H1 (cell line): Measurements from ENCODE around the gene PRKAA2. TPM values are rescaled to one million over a fixed set of nuclear protein-coding genes. Genes with fewer than 3 reads are reported as not detected.

Experiments used
- CTCF ChIA-PET: fragments of 300-600 bp; sonication (Branson Sonifier 250); formaldehyde crosslinking; loops from one replicate; lab custom pipeline; 2021; ENCODE audit not compliant: partially characterized antibody; lab: Charles Lee
- POLR2A ChIA-PET: fragments of 300-600 bp; sonication (Branson Sonifier 250); formaldehyde crosslinking; loops from one replicate; lab custom pipeline; 2021; ENCODE audit warnings: inconsistent platforms; ENCODE audit not compliant: partially characterized antibody; lab: Charles Lee
- DNase-seq, 2 experiments: peaks; one replicate each; pipeline versions ENCODE4 v3.0.0 to v3.0.0-alpha.2; 2010 to 2022; ENCODE audit warnings: low spot score in 2 of 2, low read depth in 1 of 2, mixed read lengths in 1 of 2
- FAIRE-seq: peaks from 2 replicates; lab custom pipeline; 2011; peaks lifted over from hg19 to GRCh38; lab: Jason Lieb, UNC
- H2AFZ ChIP-seq: 2 replicates; pipeline ENCODE4 v1.8.1; 2012; ENCODE audit warnings: low read length, inconsistent platforms
- H2AK5ac ChIP-seq: 2 replicates; pipeline ENCODE4 v1.6.1; 2013; ENCODE audit warnings: low read depth, low read length
- H2BK120ac ChIP-seq: replicated peaks from 2 replicates; pipeline ENCODE3; 2013; ENCODE audit warnings: low read depth, low read length, inconsistent platforms
- H2BK12ac ChIP-seq: 2 replicates; pipeline ENCODE4 v1.6.1; 2013; ENCODE audit warnings: low read depth, low read length
- H2BK15ac ChIP-seq: 2 replicates; pipeline ENCODE4 v1.6.1; 2013; ENCODE audit warnings: low read length
- H2BK20ac ChIP-seq: 2 replicates; pipeline ENCODE4 v1.6.1; 2013; ENCODE audit warnings: low read length
- H2BK5ac ChIP-seq: 2 replicates; pipeline ENCODE4 v1.6.1; 2013; ENCODE audit warnings: low read depth, low read length
- H3K14ac ChIP-seq: 2 replicates; pipeline ENCODE4 v1.6.1; 2013; ENCODE audit warnings: inconsistent platforms; ENCODE audit not compliant: insufficient read length
- H3K18ac ChIP-seq: 2 replicates; pipeline ENCODE4 v1.6.1; 2013; ENCODE audit warnings: low read length; ENCODE audit errors: extremely low read depth
- H3K23ac ChIP-seq: 2 replicates; pipeline ENCODE4 v1.6.1; 2013; ENCODE audit warnings: inconsistent platforms; ENCODE audit not compliant: insufficient read length
- H3K23me2 ChIP-seq: 2 replicates; pipeline ENCODE4 v1.6.1; 2013; ENCODE audit warnings: low read depth, low read length
- H3K27ac ChIP-seq: 2 replicates; pipeline ENCODE4 v1.6.1; 2011; ENCODE audit warnings: low read depth, low read length, inconsistent platforms
- H3K27me3 ChIP-seq, 4 experiments: replicated peaks in 1 of 4; 1 replicate in 1 of 4; 2 replicates in 3 of 4; pipeline versions ENCODE4 v1.6.1 to v1.8.1; 2011 to 2013; ENCODE audit warnings: low read length in 3 of 4, mild to moderate bottlenecking in 3 of 4, inconsistent platforms in 2 of 4, mixed read lengths in 2 of 4, moderate library complexity in 1 of 4; ENCODE audit not compliant: control insufficient read depth in 3 of 4, insufficient read depth in 3 of 4; ENCODE audit errors: extremely low read depth in 1 of 4
- H3K36me3 ChIP-seq, 4 experiments: 2 replicates each; pipeline versions ENCODE4 v1.6.1 to v1.8.1; 2011 to 2013; ENCODE audit warnings: mild to moderate bottlenecking in 4 of 4, low read length in 3 of 4, moderate library complexity in 2 of 4, control low read depth in 1 of 4, inconsistent platforms in 1 of 4; ENCODE audit not compliant: insufficient read depth in 4 of 4, control insufficient read depth in 2 of 4
- H3K4ac ChIP-seq: replicated peaks from 2 replicates; pipeline ENCODE3; 2013; ENCODE audit warnings: low read length, low read depth, mixed read lengths, inconsistent platforms; ENCODE audit not compliant: insufficient read length
- H3K4me1 ChIP-seq, 4 experiments: replicated peaks in 1 of 4; 1 replicate in 1 of 4; 2 replicates in 3 of 4; pipeline versions ENCODE4 v1.6.1 to v1.8.1; 2011 to 2013; ENCODE audit warnings: low read length in 3 of 4, inconsistent platforms in 2 of 4, mixed read lengths in 1 of 4; ENCODE audit not compliant: insufficient read depth in 4 of 4, control insufficient read depth in 3 of 4
- H3K4me2 ChIP-seq, 2 experiments: 2 replicates each; pipeline versions ENCODE4 v1.6.1 to v1.8.1; 2011 to 2013; ENCODE audit warnings: low read depth in 2 of 2, low read length in 2 of 2, control low read depth in 1 of 2, inconsistent platforms in 1 of 2, mild to moderate bottlenecking in 1 of 2; ENCODE audit not compliant: insufficient read depth in 1 of 2
- H3K4me3 ChIP-seq, 4 experiments: fragments of 200-600, 300-600 bp in 1 of 4; sonication (generic), shearing (Covaris generic), sonication (Bioruptor Twin) in 1 of 4; 2 replicates each; pipeline versions ENCODE4 v1.5.1 to v1.8.1; 2011 to 2016; ENCODE audit warnings: low read length in 4 of 4, low read depth in 3 of 4, control low read depth in 2 of 4, inconsistent platforms in 2 of 4, mild to moderate bottlenecking in 2 of 4, mixed read lengths in 1 of 4, moderate library complexity in 1 of 4; ENCODE audit not compliant: insufficient read depth in 2 of 4; ENCODE audit errors: extremely low read depth in 1 of 4
- H3K56ac ChIP-seq: replicated peaks from 2 replicates; pipeline ENCODE3; 2013; ENCODE audit warnings: low read depth, mild to moderate bottlenecking, mixed read lengths, low read length, inconsistent platforms; ENCODE audit not compliant: insufficient read length
- H3K79me1 ChIP-seq: 2 replicates; pipeline ENCODE4 v1.6.1; 2013; ENCODE audit warnings: low read depth, low read length, control low read depth
- H3K79me2 ChIP-seq, 2 experiments: 2 replicates each; pipeline versions ENCODE4 v1.6.1 to v1.8.1; 2012 to 2013; ENCODE audit warnings: low read length in 2 of 2, mild to moderate bottlenecking in 2 of 2, inconsistent platforms in 1 of 2; ENCODE audit not compliant: insufficient read depth in 2 of 2, control insufficient read depth in 1 of 2
- H3K9ac ChIP-seq, 4 experiments: replicated peaks in 1 of 4; 1 replicate in 1 of 4; 2 replicates in 3 of 4; pipeline versions ENCODE4 v1.6.1 to v1.8.1; 2011 to 2013; ENCODE audit warnings: low read depth in 3 of 4, low read length in 3 of 4, control low read depth in 2 of 4, mild to moderate bottlenecking in 2 of 4, moderate library complexity in 2 of 4, inconsistent platforms in 1 of 4; ENCODE audit errors: extremely low read depth in 1 of 4
- H3K9me3 ChIP-seq, 2 experiments: 2 replicates each; pipeline versions ENCODE4 v1.6.1 to v1.8.1; 2012 to 2013; ENCODE audit warnings: mild to moderate bottlenecking in 2 of 2, moderate library complexity in 2 of 2, control low read depth in 1 of 2, inconsistent platforms in 1 of 2, low read depth in 1 of 2, low read length in 1 of 2, mixed read lengths in 1 of 2; ENCODE audit not compliant: insufficient read depth in 2 of 2
- H4K20me1 ChIP-seq, 2 experiments: replicated peaks in 1 of 2; 2 replicates each; pipeline versions ENCODE3 to v1.8.1; 2011 to 2013; ENCODE audit warnings: inconsistent platforms in 2 of 2, low read length in 2 of 2, mild to moderate bottlenecking in 1 of 2; ENCODE audit not compliant: insufficient read depth in 2 of 2, control insufficient read depth in 1 of 2
- H4K5ac ChIP-seq: 2 replicates; pipeline ENCODE4 v1.6.1; 2013; ENCODE audit warnings: low read length, low read depth, mixed read lengths, inconsistent platforms; ENCODE audit not compliant: insufficient read length
- H4K8ac ChIP-seq: 2 replicates; pipeline ENCODE4 v1.8.0; 2013; ENCODE audit warnings: mild to moderate bottlenecking, moderate library complexity, low read length, inconsistent platforms; ENCODE audit not compliant: insufficient read depth; ENCODE audit errors: extremely low read depth
- H4K91ac ChIP-seq: replicated peaks from 2 replicates; pipeline ENCODE3; 2013; ENCODE audit warnings: low read length, mixed read lengths, inconsistent platforms; ENCODE audit not compliant: insufficient read length
- CEBPB ChIP-seq: IDR thresholded peaks from 2 replicates; pipeline ENCODE4 v1.6.1; 2012; ENCODE audit warnings: low read depth, low read length
- EGR1 ChIP-seq: IDR thresholded peaks from 2 replicates; pipeline ENCODE4 v1.6.1; 2011; ENCODE audit warnings: low read depth, low read length, borderline replicate concordance
- FOSL1 ChIP-seq: IDR thresholded peaks from 2 replicates; pipeline ENCODE4 v1.6.1; 2011; ENCODE audit warnings: mild to moderate bottlenecking, low read depth, low read length, moderate library complexity; ENCODE audit not compliant: insufficient read depth
- JUN ChIP-seq: IDR thresholded peaks from 2 replicates; pipeline ENCODE4 v1.6.1; 2011; ENCODE audit warnings: low read depth, mild to moderate bottlenecking, improper control_type of control experiment, low read length
- JUND ChIP-seq: IDR thresholded peaks from 2 replicates; pipeline ENCODE4 v1.6.1; 2011; ENCODE audit warnings: mild to moderate bottlenecking, improper control_type of control experiment, low read length
- KDM5A ChIP-seq: fragments of 200-600 bp; IDR thresholded peaks from 2 replicates; pipeline ENCODE4 v1.7.1; 2012; ENCODE audit warnings: mild to moderate bottlenecking, low read length, inconsistent platforms, mixed read lengths
- NRF1 ChIP-seq: IDR thresholded peaks from 2 replicates; pipeline ENCODE4 v1.6.1; 2011; ENCODE audit warnings: mild to moderate bottlenecking, low read depth, low read length, improper control_type of control experiment
- RNF2 ChIP-seq: fragments of 200-900, 300-1000 bp; sonication (generic); IDR thresholded peaks from 2 replicates; pipeline ENCODE4 v1.7.1; 2016; ENCODE audit warnings: borderline replicate concordance, low read depth, mild to moderate bottlenecking, antibody characterized with exemption, low read length; ENCODE audit not compliant: poor library complexity, severe bottlenecking; ENCODE audit errors: missing control alignments
- SP1 ChIP-seq: IDR thresholded peaks from 2 replicates; pipeline ENCODE4 v1.6.1; 2011; ENCODE audit warnings: low read depth, low read length
- TAF7 ChIP-seq: optimal IDR thresholded peaks from 2 replicates; pipeline ENCODE3; 2011; ENCODE audit warnings: low read depth, mild to moderate bottlenecking, inconsistent platforms, low read length, moderate library complexity, borderline replicate concordance
- WGBS, 2 experiments: shearing (Covaris generic) in 1 of 2; methylation state at CpG; one replicate each; pipeline versions ENCODE4 v1.1.6 to v1.1.7; 2013 to 2015; ENCODE audit warnings: low lambda C conversion rate in 2 of 2, mixed read lengths in 2 of 2, inconsistent platforms in 1 of 2, low coverage in 1 of 2, missing lambda C conversion rate in 1 of 2; ENCODE audit not compliant: insufficient replicate concordance in 2 of 2, insufficient coverage in 1 of 2, insufficient read length in 1 of 2; ENCODE audit errors: extremely low coverage in 1 of 2, missing lambda C conversion rate in 1 of 2; 5-methylcytosine and 5-hydroxymethylcytosine counted together
- polyA plus RNA-seq, 7 experiments: library from polyadenylated mRNA; depleted of rRNA in 3 of 7; stranded (reverse) in 5 of 7; unstranded in 2 of 7; fragments of >200 nt in 5 of 7; fragments of 200-250 nt in 2 of 7; gene quantifications; 1 replicate in 5 of 7; 2 replicates in 1 of 7; 4 replicates in 1 of 7; pipeline versions ENCODE4 v1.2.1 to v1.2.3, GENCODE V29; 2011 to 2013; ENCODE audit warnings: missing spikeins in 2 of 7, mixed read lengths in 2 of 7
- total RNA-seq: library from RNA; stranded (reverse); fragmentation: NEBNext Ultra II Directional; extraction: Animal tissue kit (Norgen Biotek cat#: 25700); gene quantifications from 2 replicates; pipeline ENCODE4 v1.2.1, GENCODE V29; 2021
- TF ChIP-seq, protein P1 (sequence below): IDR thresholded peaks from 2 replicates; pipeline ENCODE4 v1.6.1; 2011; ENCODE audit warnings: low read depth, mild to moderate bottlenecking, low read length; ENCODE audit not compliant: insufficient read depth
- TF ChIP-seq, protein P2 (sequence below): IDR thresholded peaks from 2 replicates; pipeline ENCODE4 v1.6.1; 2012; ENCODE audit warnings: inconsistent platforms
- TF ChIP-seq, protein P3 (sequence below): IDR thresholded peaks from 2 replicates; pipeline ENCODE4 v1.6.1; 2011; ENCODE audit warnings: low read length, improper control_type of control experiment

Gene PRKAA2
- total and polyA plus RNA-seq, 2 of the 8 experiments (the other 6 are each of a cell fraction or from before 2014, with no cell fraction given): 2.6 to 6.4 TPM

DNA sequence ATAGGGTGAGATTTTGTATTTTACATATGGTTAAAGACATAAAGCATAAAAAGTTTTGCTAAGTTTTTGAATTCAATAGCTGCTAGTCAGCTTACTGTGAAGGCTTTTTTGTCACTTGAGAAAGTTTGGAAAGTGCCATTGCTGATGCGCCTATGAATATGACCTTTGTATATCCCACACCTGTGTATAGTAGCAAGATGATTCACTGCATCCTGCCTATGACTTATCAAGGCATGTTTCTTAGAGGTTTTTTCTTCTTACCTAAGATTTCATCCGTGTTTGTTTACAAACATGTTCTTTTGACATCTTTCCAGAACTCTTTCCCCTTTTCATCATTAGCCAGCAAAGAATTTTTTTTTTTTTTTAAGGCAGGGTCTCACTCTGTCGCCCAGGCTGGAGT lies 51.5 kb downstream of the PRKAA2 start:
- ChIA-PET CTCF (no interaction called here), POLR2A (no interaction called here)
- no peak overlapping the region for H3K18ac ChIP-seq
- H3K79me1 ChIP-seq: no peaks in the 10 kb centered on the region
- no peak overlapping the region for H3K56ac ChIP-seq
- no peak overlapping the region for H2BK5ac ChIP-seq
- no peaks in the 10 kb centered on the region for H4K20me1 ChIP-seq
- no peaks in the 10 kb centered on the region for H3K23me2 ChIP-seq
- H3K27ac ChIP-seq: no peak overlapping the region
- no peak overlapping the region for H3K4ac ChIP-seq
- H4K91ac ChIP-seq: no peak overlapping the region
- H3K79me2 ChIP-seq: no peaks in the 10 kb centered on the region
- no peak overlapping the region for H2BK12ac ChIP-seq
- H2AK5ac ChIP-seq: no peak overlapping the region
- H2AFZ ChIP-seq: no peak overlapping the region
- no peak overlapping the region for H2BK15ac ChIP-seq
- no peak overlapping the region for H4K8ac ChIP-seq
- FAIRE-seq (no peak), DNase-seq (no peak)
- peaks cover 0 to 3% (median 1%) of the 10 kb centered on the region in 4 experiments; a peak in 2 of 8 replicates for H3K36me3 ChIP-seq
- H2BK20ac ChIP-seq: no peak overlapping the region
- no peaks in the 10 kb centered on the region for H3K27me3 ChIP-seq
- H3K4me3 ChIP-seq: no peak overlapping the region
- no peak overlapping the region for H3K14ac ChIP-seq
- H3K4me1 ChIP-seq: no peaks in the 10 kb centered on the region
- H3K23ac ChIP-seq: no peak overlapping the region
- no peak overlapping the region for H3K9ac ChIP-seq
- no peak overlapping the region for H2BK120ac ChIP-seq
- H3K9me3 ChIP-seq: peaks cover 0 to 2% of the 10 kb centered on the region in 2 experiments; a peak in 1 of 4 replicates
- WGBS, 2 experiments: 85% methylated on average over 2 of the region's 3 CpGs; no CpG with 5 or more reads in 1 of the 2 experiments
- no peak overlapping the region for H4K5ac ChIP-seq
- no peak overlapping the region for H3K4me2 ChIP-seq
- no peak for TF ChIP-seq NRF1
- no peak for TF ChIP-seq SP1
- TF ChIP-seq, protein P1, sequence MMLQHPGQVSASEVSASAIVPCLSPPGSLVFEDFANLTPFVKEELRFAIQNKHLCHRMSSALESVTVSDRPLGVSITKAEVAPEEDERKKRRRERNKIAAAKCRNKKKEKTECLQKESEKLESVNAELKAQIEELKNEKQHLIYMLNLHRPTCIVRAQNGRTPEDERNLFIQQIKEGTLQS: no peak
- no peak for TF ChIP-seq CEBPB
- TF ChIP-seq RNF2: no peak
- TF ChIP-seq TAF7: no peak
- no peak for TF ChIP-seq KDM5A
- TF ChIP-seq, protein P2, sequence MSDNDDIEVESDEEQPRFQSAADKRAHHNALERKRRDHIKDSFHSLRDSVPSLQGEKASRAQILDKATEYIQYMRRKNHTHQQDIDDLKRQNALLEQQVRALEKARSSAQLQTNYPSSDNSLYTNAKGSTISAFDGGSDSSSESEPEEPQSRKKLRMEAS: no peak
- no peak for TF ChIP-seq FOSL1
- TF ChIP-seq, protein P3, sequence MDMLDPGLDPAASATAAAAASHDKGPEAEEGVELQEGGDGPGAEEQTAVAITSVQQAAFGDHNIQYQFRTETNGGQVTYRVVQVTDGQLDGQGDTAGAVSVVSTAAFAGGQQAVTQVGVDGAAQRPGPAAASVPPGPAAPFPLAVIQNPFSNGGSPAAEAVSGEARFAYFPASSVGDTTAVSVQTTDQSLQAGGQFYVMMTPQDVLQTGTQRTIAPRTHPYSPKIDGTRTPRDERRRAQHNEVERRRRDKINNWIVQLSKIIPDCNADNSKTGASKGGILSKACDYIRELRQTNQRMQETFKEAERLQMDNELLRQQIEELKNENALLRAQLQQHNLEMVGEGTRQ: no peak
- TF ChIP-seq JUND: no peak
- TF ChIP-seq EGR1: no peak
- TF ChIP-seq JUN: no peak
